ENCODE data around the gene CDK14. TPM values are rescaled to one million over a fixed set of nuclear protein-coding genes. Genes with fewer than 3 reads are reported as not detected.

CDK14 gene
- total RNA-seq, 1 donor from 2014 or later, result 58.6 TPM

- DNase-seq (no peak), ATAC-seq (no peak)
- TF ChIP-seq CTCF (IDR thresholded peaks at IDR 0.05), result no peak
- H3K9me3 ChIP-seq, result no peaks in the 10 kb centered on the region
- H3K4me1 ChIP-seq, result no peaks in the 10 kb centered on the region
- H3K4me3 ChIP-seq, result no peak overlapping the region
- no peaks in the 10 kb centered on the region for H3K27me3 ChIP-seq (ENCODE audit: low read depth)
- no peaks in the 10 kb centered on the region for H3K36me3 ChIP-seq
- H3K27ac ChIP-seq, result no peak overlapping the region
- intact Hi-C loops (cut with DNase I), result no loop called here
These were observed 52.0 kb downstream of the CDK14 start for GRCh38 chr7:90648107-90648506.

GRCh38 chr7:90648834-90649233, 52.7 kb downstream of the CDK14 start:
- H3K4me3 ChIP-seq, result no peak overlapping the region
- DNase-seq (no peak), ATAC-seq (no peak)
- H3K27me3 ChIP-seq (ENCODE audit: low read depth), result no peaks in the 10 kb centered on the region
- no peak overlapping the region for H3K27ac ChIP-seq
- TF ChIP-seq CTCF (IDR thresholded peaks at IDR 0.05), result no peak
- no peaks in the 10 kb centered on the region for H3K36me3 ChIP-seq
- intact Hi-C loops (cut with DNase I), result no loop called here
- no peaks in the 10 kb centered on the region for H3K9me3 ChIP-seq
- no peaks in the 10 kb centered on the region for H3K4me1 ChIP-seq

- H3K27ac ChIP-seq, result no peak overlapping the region
- no peak for ATAC-seq
- intact Hi-C loops (cut with DNase I), result no loop called here
- no peak for DNase-seq
- no peaks in the 10 kb centered on the region for H3K4me1 ChIP-seq
- no peaks in the 10 kb centered on the region for H3K36me3 ChIP-seq
- TF ChIP-seq CTCF (IDR thresholded peaks at IDR 0.05), result no peak
- no peak overlapping the region for H3K4me3 ChIP-seq
- no peaks in the 10 kb centered on the region for H3K27me3 ChIP-seq (ENCODE audit: low read depth)
- H3K9me3 ChIP-seq, result no peaks in the 10 kb centered on the region
These were observed 58.8 kb downstream of the CDK14 start for GRCh38 chr7:90654718-90655427.

- TF ChIP-seq CTCF (IDR thresholded peaks at IDR 0.05), result no peak
- Histone ChIP-seq H3K27ac (no peak overlapping the region), H3K36me3 (no peaks in the 10 kb centered on the region), H3K9me3 (no peaks in the 10 kb centered on the region), H3K27me3 (ENCODE audit: low read depth) (no peaks in the 10 kb centered on the region), H3K4me1 (no peaks in the 10 kb centered on the region), H3K4me3 (no peak overlapping the region)
- DNase-seq, result no peak
- intact Hi-C loops (cut with DNase I), result no loop called here
- ATAC-seq, result no peak
These were observed 59.4 kb downstream of the CDK14 start for GRCh38 chr7:90655566-90655965.

- H3K27ac ChIP-seq, result no peak overlapping the region
- no peaks in the 10 kb centered on the region for H3K9me3 ChIP-seq
- H3K36me3 ChIP-seq, result no peaks in the 10 kb centered on the region
- H3K4me1 ChIP-seq, result peaks cover 11% of the 10 kb centered on the region
- no peak for TF ChIP-seq CTCF (IDR thresholded peaks at IDR 0.05)
- ATAC-seq (no peak), DNase-seq (no peak)
- intact Hi-C loops (cut with DNase I), result no loop called here
- no peak overlapping the region for H3K4me3 ChIP-seq
- no peaks in the 10 kb centered on the region for H3K27me3 ChIP-seq (ENCODE audit: low read depth)
These were observed 61.4 kb downstream of the CDK14 start for GRCh38 chr7:90657481-90657880.

All from lower lobe of right lung (tissue), 2 donors.